HG03565 (cell line): ENCODE results near the gene ZNG1A.
"Not testable (repeated sequence)": the region's sequence is repeated elsewhere in the genome, so short reads cannot be mapped to it uniquely, and the experiment has no call there.

Source experiments
- ATAC-seq: cut with Tn5 transposase; IDR thresholded peaks from one replicate; pipeline ENCODE4 v1.9.1; 2021; ENCODE audit warnings: mild to moderate bottlenecking, moderate library complexity; ENCODE audit not compliant: unreplicated experiment

ZNG1A gene

GRCh38 chr9:178140-178825, 573 bp downstream of the ZNG1A start:
- not testable (repeated sequence) for ATAC-seq

- ATAC-seq = not testable (repeated sequence)
Measured at GRCh38 chr9:169757-170156, 9.1 kb downstream of the ZNG1A start.

GRCh38 chr9:159871-160270, 19.0 kb downstream of the ZNG1A start:
- not testable (repeated sequence) for ATAC-seq

- ATAC-seq = not testable (repeated sequence)
Measured at GRCh38 chr9:151173-151572, 27.7 kb downstream of the ZNG1A start.

- not testable (repeated sequence) for ATAC-seq
Measured at GRCh38 chr9:139880-140279, 39.0 kb downstream of the ZNG1A start.

- ATAC-seq = not testable (repeated sequence)
Measured at GRCh38 chr9:117995-118467, 60.8 kb downstream of the ZNG1A start, which contains the start of gene FOXD4. Gene FOXD4, minus strand, starts transcription at chr9:118417. Its CDS starts 298 bp downstream, at chr9:118119.

GRCh38 chr9:117144-117994, 61.5 kb downstream of the ZNG1A start:
- ATAC-seq = not testable (repeated sequence)

GRCh38 chr9:116239-117077, 62.4 kb downstream of the ZNG1A start:
- ATAC-seq = not testable (repeated sequence)

GRCh38 chr9:115118-115451, 63.8 kb downstream of the ZNG1A start:
- not testable (repeated sequence) for ATAC-seq

GRCh38 chr9:114267-115117, 64.4 kb downstream of the ZNG1A start:
- ATAC-seq = not testable (repeated sequence)

- ATAC-seq = not testable (repeated sequence)
Measured at GRCh38 chr9:113468-114266, 65.2 kb downstream of the ZNG1A start.

GRCh38 chr9:112589-113467, 66.0 kb downstream of the ZNG1A start:
- not testable (repeated sequence) for ATAC-seq

GRCh38 chr9:110672-111071, 68.2 kb downstream of the ZNG1A start:
- ATAC-seq = not testable (repeated sequence)

- not testable (repeated sequence) for ATAC-seq
Measured at GRCh38 chr9:109540-109939, 69.3 kb downstream of the ZNG1A start.

- not testable (repeated sequence) for ATAC-seq
Measured at GRCh38 chr9:108742-109495, 69.9 kb downstream of the ZNG1A start.

GRCh38 chr9:105991-106390, 72.9 kb downstream of the ZNG1A start:
- ATAC-seq = not testable (repeated sequence)

- ATAC-seq = not testable (repeated sequence)
Measured at GRCh38 chr9:100430-100829, 78.4 kb downstream of the ZNG1A start.
